WTC11 (cell line): ENCODE measurements around the gene PLCD1. TPM values are rescaled to one million over a fixed set of nuclear protein-coding genes. Genes with fewer than 3 reads are reported as not detected.

Experiments
- ATAC-seq: fragments of 200-7000 bp; cut with Tn5 transposase; 2 replicates; pipeline ENCODE4 v1.10.0; 2021; ENCODE audit warnings: mild to moderate bottlenecking, moderate library complexity
- CTCF ChIA-PET: fragments of 300-600 bp; sonication (Branson Sonifier 250); formaldehyde crosslinking; loops from one replicate; lab custom pipeline; 2021; ENCODE audit warnings: antibody characterized with exemption; lab: Charles Lee
- POLR2A ChIA-PET: fragments of 350-600 bp; sonication (Branson Sonifier 250); formaldehyde crosslinking; loops from one replicate; lab custom pipeline; 2021; ENCODE audit warnings: antibody characterized with exemption; lab: Charles Lee
- DNase-seq: peaks from one replicate; pipeline ENCODE4 v3.0.0; 2021; ENCODE audit warnings: low spot score
- H3K27ac Mint-ChIP-seq: 2 replicates; pipeline ENCODE4 v1.8.0; 2021; ENCODE audit warnings: mixed read lengths
- H3K27me3 Mint-ChIP-seq: 2 replicates; pipeline ENCODE4 v1.8.0; 2021; ENCODE audit warnings: low read depth, mild to moderate bottlenecking, moderate library complexity, mixed read lengths
- H3K36me3 Mint-ChIP-seq: 2 replicates; pipeline ENCODE4 v1.8.0; 2021; ENCODE audit warnings: mixed read lengths
- H3K4me1 Mint-ChIP-seq: 2 replicates; pipeline ENCODE4 v1.8.0; 2022; ENCODE audit warnings: mixed read lengths
- H3K4me3 Mint-ChIP-seq: 2 replicates; pipeline ENCODE4 v1.8.0; 2021; ENCODE audit warnings: mild to moderate bottlenecking, moderate library complexity, mixed read lengths
- H3K9me3 Mint-ChIP-seq: 2 replicates; pipeline ENCODE4 v1.8.0; 2021; ENCODE audit warnings: mixed read lengths
- ATF1 ChIP-seq: sonication (generic); formaldehyde crosslinking; IDR thresholded peaks from 2 replicates; pipeline ENCODE4 v1.8.1; 2023; ENCODE audit warnings: mild to moderate bottlenecking, moderate library complexity, missing genetic modification reagents
- GABPB1 ChIP-seq: sonication (generic); formaldehyde crosslinking; IDR thresholded peaks from 2 replicates; pipeline ENCODE4 v1.8.1; 2023; ENCODE audit warnings: mild to moderate bottlenecking, missing genetic modification reagents
- HMGA2 ChIP-seq: fragments of 250-450 bp; sonication (Bioruptor Pico); IDR thresholded peaks from 2 replicates; pipeline ENCODE4 v1.4.0; 2021; ENCODE audit warnings: mild to moderate bottlenecking, moderate library complexity
- IRF1 ChIP-seq: sonication (generic); formaldehyde crosslinking; IDR thresholded peaks from 2 replicates; pipeline ENCODE4 v1.8.0; 2023; ENCODE audit warnings: missing genetic modification reagents
- NFATC4 ChIP-seq: fragments of 250-450 bp; sonication (Bioruptor Pico); IDR thresholded peaks from 2 replicates; pipeline ENCODE4 v1.9.0; 2021; ENCODE audit warnings: mild to moderate bottlenecking
- NR1H2 ChIP-seq: sonication (generic); formaldehyde crosslinking; IDR thresholded peaks from 2 replicates; pipeline ENCODE4 v1.9.0; 2021; ENCODE audit warnings: mild to moderate bottlenecking, moderate library complexity, missing genetic modification reagents
- NR3C1 ChIP-seq: sonication (generic); formaldehyde crosslinking; conservative IDR thresholded peaks from 2 replicates; pipeline ENCODE4 v1.8.1; 2023; ENCODE audit warnings: low read depth, mild to moderate bottlenecking, missing genetic modification reagents
- RORB ChIP-seq: fragments of 250-450 bp; sonication (Bioruptor Pico); IDR thresholded peaks from 2 replicates; pipeline ENCODE4 v1.9.0; 2021; ENCODE audit warnings: mild to moderate bottlenecking
- SMAD3 ChIP-seq: sonication (generic); formaldehyde crosslinking; IDR thresholded peaks from 2 replicates; pipeline ENCODE4 v1.8.0; 2022; ENCODE audit warnings: missing genetic modification reagents, mild to moderate bottlenecking, borderline replicate concordance
- SMAD4 ChIP-seq: sonication (generic); formaldehyde crosslinking; IDR thresholded peaks from 2 replicates; pipeline ENCODE4 v1.8.0; 2022; ENCODE audit warnings: mild to moderate bottlenecking, missing genetic modification reagents
- SP1 ChIP-seq: sonication (generic); formaldehyde crosslinking; conservative IDR thresholded peaks from 2 replicates; pipeline ENCODE4 v1.8.1; 2022; ENCODE audit warnings: missing genetic modification reagents
- TEAD1 ChIP-seq: sonication (generic); formaldehyde crosslinking; IDR thresholded peaks from 2 replicates; pipeline ENCODE4 v1.8.0; 2022; ENCODE audit warnings: mild to moderate bottlenecking, missing genetic modification reagents
- ZBTB43 ChIP-seq: sonication (generic); formaldehyde crosslinking; IDR thresholded peaks from 2 replicates; pipeline ENCODE4 v1.8.1; 2023; ENCODE audit warnings: mild to moderate bottlenecking, missing genetic modification reagents
- ZNF317 ChIP-seq: sonication (generic); formaldehyde crosslinking; IDR thresholded peaks from 2 replicates; pipeline ENCODE4 v1.8.1; 2023; ENCODE audit warnings: low read depth, mild to moderate bottlenecking, moderate library complexity, missing genetic modification reagents, borderline replicate concordance
- total RNA-seq: library from RNA; stranded (reverse); gene quantifications from 3 replicates; pipeline ENCODE4 v1.2.3, GENCODE V29; 2021
- TF ChIP-seq, protein P1 (sequence below): sonication (generic); formaldehyde crosslinking; IDR thresholded peaks from 2 replicates; pipeline ENCODE4 v1.8.1; 2022; ENCODE audit warnings: mild to moderate bottlenecking, missing genetic modification reagents, moderate library complexity, borderline replicate concordance
- TF ChIP-seq, protein P2 (sequence below): sonication (generic); formaldehyde crosslinking; IDR thresholded peaks from 2 replicates; pipeline ENCODE4 v1.8.0; 2022; ENCODE audit warnings: missing genetic modification reagents
- TF ChIP-seq, protein P3 (sequence below): fragments of 250-450 bp; sonication (Bioruptor Pico); IDR thresholded peaks from 2 replicates; pipeline ENCODE4 v1.9.0; 2021; ENCODE audit warnings: mild to moderate bottlenecking, borderline replicate concordance
- TF ChIP-seq, protein P4 (sequence below): fragments of 250-450 bp; sonication (Bioruptor Pico); IDR thresholded peaks from 2 replicates; pipeline ENCODE4 v1.9.0; 2021; ENCODE audit warnings: mild to moderate bottlenecking

Gene PLCD1
- total RNA-seq, 1 experiment from 2014 or later = 29.9 TPM

- Mint-ChIP-seq H3K9me3 (0 out of 2 replicates have a peak, but pooled peaks cover 3% of the 10 kb centered on the region), H3K27ac (no peak overlapping the region), H3K4me3 (no peak overlapping the region), H3K36me3 (peaks cover 31% of the 10 kb centered on the region), H3K4me1 (no peaks in the 10 kb centered on the region), H3K27me3 (no peaks in the 10 kb centered on the region)
- DNase-seq = no peak
- ChIA-PET POLR2A (no interaction called here), CTCF (interaction anchor here (0.8 to 1.1 kb wide), 2 partner anchors 14 to 20 kb away, joined by 3 to 4 read pairs; no protein-coding TSS in a partner anchor)
- TF ChIP-seq GABPB1 (CRISPR knock-in tag) (no peak), SMAD4 (no peak), IRF1 (CRISPR knock-in tag) (no peak), HMGA2 (CRISPR knock-in tag) (no peak)
- ATAC-seq = no peak
Observed at GRCh38 chr3:38016847-38017444, 12.5 kb downstream of the PLCD1 start.

DNA sequence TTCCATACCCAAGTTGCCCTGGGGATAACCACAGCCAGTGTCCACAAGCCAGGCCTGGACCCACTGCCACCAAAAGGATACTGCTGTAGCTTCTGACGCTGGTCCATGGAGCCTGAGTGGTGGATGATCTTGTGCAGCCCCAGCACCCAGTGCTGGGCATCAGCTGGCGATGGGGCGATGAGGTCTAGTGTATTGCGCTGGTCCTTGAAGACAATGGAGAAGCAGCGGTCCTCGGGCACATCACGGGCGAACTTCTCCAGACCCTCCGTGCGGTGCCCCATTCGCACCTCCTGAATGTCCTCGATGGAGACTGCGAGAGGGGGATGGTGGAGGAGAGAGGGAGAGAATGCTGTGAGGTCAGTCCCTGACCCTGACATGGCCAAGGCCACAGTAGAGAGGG lies 13.0 kb downstream of the PLCD1 start:
- DNase-seq (no peak), ATAC-seq (no peak)
- ChIA-PET POLR2A (no interaction called here), CTCF (no interaction called here)
- no peak overlapping the region for H3K27ac Mint-ChIP-seq
- TF ChIP-seq, protein P1, sequence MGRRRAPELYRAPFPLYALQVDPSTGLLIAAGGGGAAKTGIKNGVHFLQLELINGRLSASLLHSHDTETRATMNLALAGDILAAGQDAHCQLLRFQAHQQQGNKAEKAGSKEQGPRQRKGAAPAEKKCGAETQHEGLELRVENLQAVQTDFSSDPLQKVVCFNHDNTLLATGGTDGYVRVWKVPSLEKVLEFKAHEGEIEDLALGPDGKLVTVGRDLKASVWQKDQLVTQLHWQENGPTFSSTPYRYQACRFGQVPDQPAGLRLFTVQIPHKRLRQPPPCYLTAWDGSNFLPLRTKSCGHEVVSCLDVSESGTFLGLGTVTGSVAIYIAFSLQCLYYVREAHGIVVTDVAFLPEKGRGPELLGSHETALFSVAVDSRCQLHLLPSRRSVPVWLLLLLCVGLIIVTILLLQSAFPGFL = no peak
- peaks cover 31% of the 10 kb centered on the region for H3K36me3 Mint-ChIP-seq
- H3K27me3 Mint-ChIP-seq = no peaks in the 10 kb centered on the region
- H3K4me1 Mint-ChIP-seq = no peaks in the 10 kb centered on the region
- 0 out of 2 replicates have a peak, but pooled peaks cover 3% of the 10 kb centered on the region for H3K9me3 Mint-ChIP-seq
- H3K4me3 Mint-ChIP-seq = no peak overlapping the region

DNA sequence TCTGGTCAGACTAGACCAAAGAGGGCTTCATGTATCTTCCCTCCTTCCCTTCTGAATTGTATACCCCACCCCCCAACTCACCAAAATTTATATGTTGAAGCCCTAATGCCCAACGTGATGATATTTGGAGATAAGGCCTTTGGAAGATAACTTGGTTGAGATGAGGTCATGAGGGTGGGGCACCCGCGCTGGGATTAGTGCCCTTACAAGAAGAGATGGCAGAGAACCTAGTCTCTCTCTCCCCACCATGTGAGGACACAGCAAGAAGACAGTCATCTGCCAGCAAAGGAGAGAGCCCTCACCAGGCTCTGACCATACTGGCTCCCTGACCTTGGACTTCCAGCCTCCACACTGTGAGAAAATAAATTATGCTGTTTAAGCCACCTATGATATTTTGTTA lies 13.5 kb downstream of the PLCD1 start:
- peaks cover 31% of the 10 kb centered on the region for H3K36me3 Mint-ChIP-seq
- ChIA-PET POLR2A (no interaction called here), CTCF (no interaction called here)
- no peaks in the 10 kb centered on the region for H3K4me1 Mint-ChIP-seq
- no peak for DNase-seq
- no peak overlapping the region for H3K4me3 Mint-ChIP-seq
- no peak for ATAC-seq
- no peak overlapping the region for H3K27ac Mint-ChIP-seq
- no peaks in the 10 kb centered on the region for H3K27me3 Mint-ChIP-seq
- H3K9me3 Mint-ChIP-seq = 0 out of 2 replicates have a peak, but pooled peaks cover 3% of the 10 kb centered on the region
- no peak for TF ChIP-seq ATF1 (CRISPR knock-in tag)
- TF ChIP-seq ZBTB43 = no peak
- TF ChIP-seq TEAD1 (CRISPR knock-in tag) = no peak
- no peak for TF ChIP-seq NR1H2 (CRISPR knock-in tag)
- no peak for TF ChIP-seq RORB (CRISPR knock-in tag)
- no peak for TF ChIP-seq SP1 (CRISPR knock-in tag)
- TF ChIP-seq ZNF317 (CRISPR knock-in tag) = no peak
- TF ChIP-seq, protein P2, sequence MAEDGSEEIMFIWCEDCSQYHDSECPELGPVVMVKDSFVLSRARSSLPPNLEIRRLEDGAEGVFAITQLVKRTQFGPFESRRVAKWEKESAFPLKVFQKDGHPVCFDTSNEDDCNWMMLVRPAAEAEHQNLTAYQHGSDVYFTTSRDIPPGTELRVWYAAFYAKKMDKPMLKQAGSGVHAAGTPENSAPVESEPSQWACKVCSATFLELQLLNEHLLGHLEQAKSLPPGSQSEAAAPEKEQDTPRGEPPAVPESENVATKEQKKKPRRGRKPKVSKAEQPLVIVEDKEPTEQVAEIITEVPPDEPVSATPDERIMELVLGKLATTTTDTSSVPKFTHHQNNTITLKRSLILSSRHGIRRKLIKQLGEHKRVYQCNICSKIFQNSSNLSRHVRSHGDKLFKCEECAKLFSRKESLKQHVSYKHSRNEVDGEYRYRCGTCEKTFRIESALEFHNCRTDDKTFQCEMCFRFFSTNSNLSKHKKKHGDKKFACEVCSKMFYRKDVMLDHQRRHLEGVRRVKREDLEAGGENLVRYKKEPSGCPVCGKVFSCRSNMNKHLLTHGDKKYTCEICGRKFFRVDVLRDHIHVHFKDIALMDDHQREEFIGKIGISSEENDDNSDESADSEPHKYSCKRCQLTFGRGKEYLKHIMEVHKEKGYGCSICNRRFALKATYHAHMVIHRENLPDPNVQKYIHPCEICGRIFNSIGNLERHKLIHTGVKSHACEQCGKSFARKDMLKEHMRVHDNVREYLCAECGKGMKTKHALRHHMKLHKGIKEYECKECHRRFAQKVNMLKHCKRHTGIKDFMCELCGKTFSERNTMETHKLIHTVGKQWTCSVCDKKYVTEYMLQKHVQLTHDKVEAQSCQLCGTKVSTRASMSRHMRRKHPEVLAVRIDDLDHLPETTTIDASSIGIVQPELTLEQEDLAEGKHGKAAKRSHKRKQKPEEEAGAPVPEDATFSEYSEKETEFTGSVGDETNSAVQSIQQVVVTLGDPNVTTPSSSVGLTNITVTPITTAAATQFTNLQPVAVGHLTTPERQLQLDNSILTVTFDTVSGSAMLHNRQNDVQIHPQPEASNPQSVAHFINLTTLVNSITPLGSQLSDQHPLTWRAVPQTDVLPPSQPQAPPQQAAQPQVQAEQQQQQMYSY (CRISPR knock-in tag) = no peak
- TF ChIP-seq, protein P3, sequence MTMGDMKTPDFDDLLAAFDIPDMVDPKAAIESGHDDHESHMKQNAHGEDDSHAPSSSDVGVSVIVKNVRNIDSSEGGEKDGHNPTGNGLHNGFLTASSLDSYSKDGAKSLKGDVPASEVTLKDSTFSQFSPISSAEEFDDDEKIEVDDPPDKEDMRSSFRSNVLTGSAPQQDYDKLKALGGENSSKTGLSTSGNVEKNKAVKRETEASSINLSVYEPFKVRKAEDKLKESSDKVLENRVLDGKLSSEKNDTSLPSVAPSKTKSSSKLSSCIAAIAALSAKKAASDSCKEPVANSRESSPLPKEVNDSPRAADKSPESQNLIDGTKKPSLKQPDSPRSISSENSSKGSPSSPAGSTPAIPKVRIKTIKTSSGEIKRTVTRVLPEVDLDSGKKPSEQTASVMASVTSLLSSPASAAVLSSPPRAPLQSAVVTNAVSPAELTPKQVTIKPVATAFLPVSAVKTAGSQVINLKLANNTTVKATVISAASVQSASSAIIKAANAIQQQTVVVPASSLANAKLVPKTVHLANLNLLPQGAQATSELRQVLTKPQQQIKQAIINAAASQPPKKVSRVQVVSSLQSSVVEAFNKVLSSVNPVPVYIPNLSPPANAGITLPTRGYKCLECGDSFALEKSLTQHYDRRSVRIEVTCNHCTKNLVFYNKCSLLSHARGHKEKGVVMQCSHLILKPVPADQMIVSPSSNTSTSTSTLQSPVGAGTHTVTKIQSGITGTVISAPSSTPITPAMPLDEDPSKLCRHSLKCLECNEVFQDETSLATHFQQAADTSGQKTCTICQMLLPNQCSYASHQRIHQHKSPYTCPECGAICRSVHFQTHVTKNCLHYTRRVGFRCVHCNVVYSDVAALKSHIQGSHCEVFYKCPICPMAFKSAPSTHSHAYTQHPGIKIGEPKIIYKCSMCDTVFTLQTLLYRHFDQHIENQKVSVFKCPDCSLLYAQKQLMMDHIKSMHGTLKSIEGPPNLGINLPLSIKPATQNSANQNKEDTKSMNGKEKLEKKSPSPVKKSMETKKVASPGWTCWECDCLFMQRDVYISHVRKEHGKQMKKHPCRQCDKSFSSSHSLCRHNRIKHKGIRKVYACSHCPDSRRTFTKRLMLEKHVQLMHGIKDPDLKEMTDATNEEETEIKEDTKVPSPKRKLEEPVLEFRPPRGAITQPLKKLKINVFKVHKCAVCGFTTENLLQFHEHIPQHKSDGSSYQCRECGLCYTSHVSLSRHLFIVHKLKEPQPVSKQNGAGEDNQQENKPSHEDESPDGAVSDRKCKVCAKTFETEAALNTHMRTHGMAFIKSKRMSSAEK (CRISPR knock-in tag) = no peak
- TF ChIP-seq SMAD4 = no peak
- TF ChIP-seq, protein P4, sequence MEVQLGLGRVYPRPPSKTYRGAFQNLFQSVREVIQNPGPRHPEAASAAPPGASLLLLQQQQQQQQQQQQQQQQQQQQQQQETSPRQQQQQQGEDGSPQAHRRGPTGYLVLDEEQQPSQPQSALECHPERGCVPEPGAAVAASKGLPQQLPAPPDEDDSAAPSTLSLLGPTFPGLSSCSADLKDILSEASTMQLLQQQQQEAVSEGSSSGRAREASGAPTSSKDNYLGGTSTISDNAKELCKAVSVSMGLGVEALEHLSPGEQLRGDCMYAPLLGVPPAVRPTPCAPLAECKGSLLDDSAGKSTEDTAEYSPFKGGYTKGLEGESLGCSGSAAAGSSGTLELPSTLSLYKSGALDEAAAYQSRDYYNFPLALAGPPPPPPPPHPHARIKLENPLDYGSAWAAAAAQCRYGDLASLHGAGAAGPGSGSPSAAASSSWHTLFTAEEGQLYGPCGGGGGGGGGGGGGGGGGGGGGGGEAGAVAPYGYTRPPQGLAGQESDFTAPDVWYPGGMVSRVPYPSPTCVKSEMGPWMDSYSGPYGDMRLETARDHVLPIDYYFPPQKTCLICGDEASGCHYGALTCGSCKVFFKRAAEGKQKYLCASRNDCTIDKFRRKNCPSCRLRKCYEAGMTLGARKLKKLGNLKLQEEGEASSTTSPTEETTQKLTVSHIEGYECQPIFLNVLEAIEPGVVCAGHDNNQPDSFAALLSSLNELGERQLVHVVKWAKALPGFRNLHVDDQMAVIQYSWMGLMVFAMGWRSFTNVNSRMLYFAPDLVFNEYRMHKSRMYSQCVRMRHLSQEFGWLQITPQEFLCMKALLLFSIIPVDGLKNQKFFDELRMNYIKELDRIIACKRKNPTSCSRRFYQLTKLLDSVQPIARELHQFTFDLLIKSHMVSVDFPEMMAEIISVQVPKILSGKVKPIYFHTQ (CRISPR knock-in tag) = no peak
- TF ChIP-seq SMAD3 (CRISPR knock-in tag) = no peak
- no peak for TF ChIP-seq NFATC4
- no peak for TF ChIP-seq NR3C1 (CRISPR knock-in tag)
